HL-60 (cell line): Measurements from ENCODE around the gene COL6A2.

Source experiments
- CTCF ChIP-seq: IDR thresholded peaks from one replicate; pipeline ENCODE4 v1.5.1; 2011; ENCODE audit warnings: low read length, control low read depth, inconsistent platforms; ENCODE audit not compliant: insufficient read depth
- GABPA ChIP-seq: IDR thresholded peaks from 2 replicates; pipeline ENCODE4 v1.6.1; 2012; ENCODE audit warnings: low read depth
- POLR2AphosphoS5 ChIP-seq: IDR thresholded peaks from 2 replicates; pipeline ENCODE4 v1.6.1; 2012; ENCODE audit warnings: low read depth
- SPI1 ChIP-seq: IDR thresholded peaks from 2 replicates; pipeline ENCODE4 v1.6.1; 2012; ENCODE audit warnings: low read depth, mild to moderate bottlenecking, borderline replicate concordance
- TF ChIP-seq, protein P1 (sequence below): IDR thresholded peaks from 2 replicates; pipeline ENCODE4 v1.6.1; 2012; ENCODE audit warnings: low read depth; ENCODE audit not compliant: insufficient replicate concordance

- TF ChIP-seq CTCF (no peak), POLR2AphosphoS5 (no peak), GABPA (no peak), SPI1 (no peak)
- TF ChIP-seq, protein P1, sequence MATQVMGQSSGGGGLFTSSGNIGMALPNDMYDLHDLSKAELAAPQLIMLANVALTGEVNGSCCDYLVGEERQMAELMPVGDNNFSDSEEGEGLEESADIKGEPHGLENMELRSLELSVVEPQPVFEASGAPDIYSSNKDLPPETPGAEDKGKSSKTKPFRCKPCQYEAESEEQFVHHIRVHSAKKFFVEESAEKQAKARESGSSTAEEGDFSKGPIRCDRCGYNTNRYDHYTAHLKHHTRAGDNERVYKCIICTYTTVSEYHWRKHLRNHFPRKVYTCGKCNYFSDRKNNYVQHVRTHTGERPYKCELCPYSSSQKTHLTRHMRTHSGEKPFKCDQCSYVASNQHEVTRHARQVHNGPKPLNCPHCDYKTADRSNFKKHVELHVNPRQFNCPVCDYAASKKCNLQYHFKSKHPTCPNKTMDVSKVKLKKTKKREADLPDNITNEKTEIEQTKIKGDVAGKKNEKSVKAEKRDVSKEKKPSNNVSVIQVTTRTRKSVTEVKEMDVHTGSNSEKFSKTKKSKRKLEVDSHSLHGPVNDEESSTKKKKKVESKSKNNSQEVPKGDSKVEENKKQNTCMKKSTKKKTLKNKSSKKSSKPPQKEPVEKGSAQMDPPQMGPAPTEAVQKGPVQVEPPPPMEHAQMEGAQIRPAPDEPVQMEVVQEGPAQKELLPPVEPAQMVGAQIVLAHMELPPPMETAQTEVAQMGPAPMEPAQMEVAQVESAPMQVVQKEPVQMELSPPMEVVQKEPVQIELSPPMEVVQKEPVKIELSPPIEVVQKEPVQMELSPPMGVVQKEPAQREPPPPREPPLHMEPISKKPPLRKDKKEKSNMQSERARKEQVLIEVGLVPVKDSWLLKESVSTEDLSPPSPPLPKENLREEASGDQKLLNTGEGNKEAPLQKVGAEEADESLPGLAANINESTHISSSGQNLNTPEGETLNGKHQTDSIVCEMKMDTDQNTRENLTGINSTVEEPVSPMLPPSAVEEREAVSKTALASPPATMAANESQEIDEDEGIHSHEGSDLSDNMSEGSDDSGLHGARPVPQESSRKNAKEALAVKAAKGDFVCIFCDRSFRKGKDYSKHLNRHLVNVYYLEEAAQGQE: no peak
Observed at GRCh38 chr21:46124926-46125845, 27.3 kb downstream of the COL6A2 start.
